Parathyroid adenoma (tissue), 2 donors: ENCODE results near the gene RDX.
A peak's percentile ranks its signal among the peaks of the same experiment; 100 is the strongest.
"Not testable (repeated sequence)": the region's sequence is repeated elsewhere in the genome, so short reads cannot be mapped to it uniquely, and the experiment has no call there.

ENCODE experiments used
- H2AFZ ChIP-seq: fragments of 300-600 bp; sonication (generic); one replicate; pipeline ENCODE4 v1.7.0; 2017; ENCODE audit warnings: antibody characterized with exemption, mild to moderate bottlenecking
- H3K27ac ChIP-seq: fragments of 300-600 bp; sonication (generic); one replicate; pipeline ENCODE4 v1.7.0; 2017
- H3K27me3 ChIP-seq: fragments of 300-600 bp; sonication (generic); one replicate; pipeline ENCODE4 v1.7.0; 2017; ENCODE audit warnings: low read length; ENCODE audit not compliant: control insufficient read depth, insufficient read depth
- H3K36me3 ChIP-seq: fragments of 300-600 bp; sonication (generic); one replicate; pipeline ENCODE4 v1.7.0; 2017; ENCODE audit warnings: low read length; ENCODE audit not compliant: control insufficient read depth, insufficient read depth
- H3K4me1 ChIP-seq: fragments of 300-600 bp; sonication (generic); one replicate; pipeline ENCODE4 v1.7.0; 2017; ENCODE audit warnings: control low read depth
- H3K4me2 ChIP-seq: fragments of 300-600 bp; sonication (generic); one replicate; pipeline ENCODE4 v1.7.0; 2017; ENCODE audit warnings: low read length
- H3K4me3 ChIP-seq: fragments of 300-600 bp; sonication (generic); one replicate; pipeline ENCODE4 v1.7.0; 2017; ENCODE audit warnings: low read depth, low read length
- H3K79me2 ChIP-seq: fragments of 300-600 bp; sonication (generic); one replicate; pipeline ENCODE4 v1.7.0; 2017; ENCODE audit warnings: control low read depth
- H3K9ac ChIP-seq: fragments of 300-600 bp; sonication (generic); one replicate; pipeline ENCODE4 v1.7.0; 2017; ENCODE audit warnings: mild to moderate bottlenecking
- H3K9me3 ChIP-seq: fragments of 300-600 bp; sonication (generic); one replicate; pipeline ENCODE4 v1.7.0; 2017; ENCODE audit warnings: low read length; ENCODE audit not compliant: control insufficient read depth
- CTCF ChIP-seq: fragments of 300-600 bp; sonication (generic); IDR thresholded peaks from one replicate; pipeline ENCODE4 v1.7.0; 2017; ENCODE audit warnings: antibody characterized with exemption, mild to moderate bottlenecking
- donor health status: primary hyperparathyroidism.

Gene RDX

GRCh38 chr11:110308071-110308470, 11.7 kb upstream of the RDX start:
- Histone ChIP-seq H3K9ac (no peak overlapping the region), H3K27me3 (no peaks in the 10 kb centered on the region), H3K4me2 (no peak overlapping the region), H3K4me3 (no peak overlapping the region), H3K9me3 (no peaks in the 10 kb centered on the region), H3K27ac (no peak overlapping the region), H3K36me3 (no peaks in the 10 kb centered on the region), H3K79me2 (no peaks in the 10 kb centered on the region), H3K4me1 (no peaks in the 10 kb centered on the region), H2AFZ (no peak overlapping the region)
- TF ChIP-seq CTCF = no peak

GRCh38 chr11:110306019-110306388, 9.6 kb upstream of the RDX start:
- not testable (repeated sequence) for H3K4me3 ChIP-seq, H3K36me3 ChIP-seq, H3K4me1 ChIP-seq, H3K79me2 ChIP-seq, H3K9ac ChIP-seq, H3K27ac ChIP-seq, H3K9me3 ChIP-seq, H3K27me3 ChIP-seq, H2AFZ ChIP-seq
- peak overlapping the region; percentile 26 for H3K4me2 ChIP-seq

GRCh38 chr11:110305169-110306018, 9.0 kb upstream of the RDX start:
- Histone ChIP-seq H3K79me2 (no peaks in the 10 kb centered on the region), H3K4me3 (no peak overlapping the region), H3K27ac (no peak overlapping the region), H3K9ac (no peak overlapping the region), H3K4me2 (peak overlapping the region; percentile 26), H3K4me1 (no peaks in the 10 kb centered on the region), H3K9me3 (no peaks in the 10 kb centered on the region), H3K36me3 (no peaks in the 10 kb centered on the region), H3K27me3 (no peaks in the 10 kb centered on the region), H2AFZ (no peak overlapping the region)
- no peak for TF ChIP-seq CTCF

GRCh38 chr11:110303414-110303826, 7.0 kb upstream of the RDX start:
- H3K79me2 ChIP-seq = no peaks in the 10 kb centered on the region
- H3K4me1 ChIP-seq = no peaks in the 10 kb centered on the region
- no peak overlapping the region for H3K4me2 ChIP-seq
- no peaks in the 10 kb centered on the region for H3K36me3 ChIP-seq
- no peak overlapping the region for H2AFZ ChIP-seq
- TF ChIP-seq CTCF = no peak
- no peaks in the 10 kb centered on the region for H3K27me3 ChIP-seq
- no peaks in the 10 kb centered on the region for H3K9me3 ChIP-seq
- H3K27ac ChIP-seq = no peak overlapping the region
- no peak overlapping the region for H3K9ac ChIP-seq
- H3K4me3 ChIP-seq = no peak overlapping the region

DNA sequence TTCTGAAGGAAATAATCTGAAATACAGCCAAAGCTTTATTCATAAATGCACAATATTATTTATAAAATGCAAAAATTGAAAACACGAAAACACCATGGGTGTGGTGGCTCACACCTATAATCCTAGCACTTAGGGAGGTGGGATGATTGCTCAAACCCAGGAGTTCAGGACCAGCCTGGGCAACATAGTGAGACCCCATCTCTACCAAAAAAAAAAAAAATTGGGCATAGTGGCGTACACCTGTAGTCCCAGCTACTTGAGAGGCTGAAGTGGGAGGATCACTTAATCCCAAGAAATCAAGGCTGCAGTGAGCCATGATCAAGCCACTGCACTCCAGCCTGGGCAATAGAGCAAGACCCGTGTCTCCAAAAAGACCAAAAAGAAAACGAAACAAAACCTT, 5.2 kb upstream of the RDX start:
- Histone ChIP-seq H3K4me2 (no peak overlapping the region), H3K27ac (no peak overlapping the region), H3K27me3 (no peaks in the 10 kb centered on the region), H3K9me3 (no peaks in the 10 kb centered on the region), H3K9ac (no peak overlapping the region), H3K36me3 (no peaks in the 10 kb centered on the region), H3K79me2 (no peaks in the 10 kb centered on the region), H3K4me1 (peaks cover 3% of the 10 kb centered on the region), H2AFZ (no peak overlapping the region), H3K4me3 (no peak overlapping the region)
- TF ChIP-seq CTCF = no peak
